GM23248 (cell line): ENCODE data around the gene ABHD10.

Experiments
- EZH2 ChIP-seq: fragments of 200-600 bp; sonication (generic); IDR thresholded peaks from 2 replicates; pipeline ENCODE4 v1.6.1; 2018; ENCODE audit warnings: antibody characterized with exemption, mild to moderate bottlenecking; ENCODE audit not compliant: insufficient read depth, poor library complexity, severe bottlenecking
- EZH2phosphoT487 ChIP-seq: fragments of 200-600 bp; sonication (generic); IDR thresholded peaks from 2 replicates; pipeline ENCODE4 v1.6.1; 2018; ENCODE audit warnings: antibody characterized with exemption, moderate library complexity, mild to moderate bottlenecking, low read depth; ENCODE audit not compliant: insufficient read depth

DNA sequence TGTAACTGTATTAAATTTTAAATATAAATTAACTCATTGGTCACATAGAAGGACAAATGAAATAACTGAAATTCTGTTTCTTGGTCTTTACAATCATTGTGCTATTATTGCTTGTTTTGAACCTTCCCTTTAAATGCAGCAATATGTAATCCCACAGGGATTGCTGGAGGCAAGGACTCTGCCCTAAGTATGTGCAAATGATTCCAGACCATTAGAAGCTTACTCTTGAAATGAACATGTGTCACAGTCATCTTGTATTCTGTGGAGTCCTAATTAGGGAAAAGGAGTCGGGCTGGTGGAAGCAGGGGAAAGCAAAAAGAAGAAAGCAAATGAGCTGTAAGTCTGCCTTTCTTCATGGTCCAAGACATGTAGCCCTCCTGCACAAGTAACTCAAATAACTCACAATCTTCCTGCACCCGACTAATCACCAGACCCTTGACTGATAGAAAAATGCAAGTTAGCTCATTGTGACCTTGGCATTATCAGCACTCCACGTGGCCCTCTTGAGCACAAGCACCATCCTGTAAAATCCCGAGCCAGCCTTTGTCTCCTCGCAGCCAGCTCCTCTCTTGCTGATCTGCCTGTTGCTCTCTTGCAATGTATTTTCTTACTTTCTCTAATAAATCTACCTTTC, 53.4 kb downstream of the ABHD10 start:
- TF ChIP-seq EZH2phosphoT487: no peak
- no peak for TF ChIP-seq EZH2
